ENCODE results near the gene AATF. TPM values are rescaled to one million over a fixed set of nuclear protein-coding genes. Genes with fewer than 3 reads are reported as not detected.
A peak's percentile ranks its signal among the peaks of the same experiment; 100 is the strongest.

The AATF gene
- total RNA-seq (100 to 1,000 TPM; 122 to 130 TPM), polyA plus RNA-seq (92.7 TPM)

DNA sequence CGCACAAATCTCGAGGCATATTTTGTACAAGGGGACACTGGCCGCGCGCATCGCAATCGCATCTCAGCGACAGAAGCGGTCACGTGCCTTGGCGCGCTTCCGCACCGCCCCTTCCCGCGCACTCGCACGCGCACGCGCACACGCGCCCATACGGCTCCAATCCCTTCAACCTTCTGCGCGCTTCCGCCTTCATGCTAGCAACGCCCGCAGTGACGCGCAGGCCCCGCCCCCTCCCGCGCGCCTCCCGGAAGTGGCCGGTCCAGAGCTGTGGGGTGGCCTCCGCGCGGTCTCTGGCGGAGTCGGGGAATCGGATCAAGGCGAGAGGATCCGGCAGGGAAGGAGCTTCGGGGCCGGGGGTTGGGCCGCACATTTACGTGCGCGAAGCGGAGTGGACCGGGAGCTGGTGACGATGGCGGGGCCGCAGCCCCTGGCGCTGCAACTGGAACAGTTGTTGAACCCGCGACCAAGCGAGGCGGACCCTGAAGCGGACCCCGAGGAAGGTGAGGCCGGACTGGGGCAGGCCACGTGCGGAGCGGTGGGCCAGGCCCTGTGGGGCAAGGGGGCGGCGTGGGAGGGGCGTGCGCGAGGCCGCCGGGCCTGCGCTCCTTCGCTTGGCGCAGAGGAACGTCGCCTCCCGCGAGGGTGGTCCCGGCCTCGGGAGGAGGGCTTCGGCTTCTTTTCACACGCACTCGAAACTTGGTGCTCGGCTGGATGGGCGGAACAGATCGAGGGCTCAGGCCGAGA lies at the start of gene AATF:
AATF (plus strand) TSS at position 238 of the 744 bp plus-strand sequence; CDS start at position 410, 172 bp downstream.
- peaks cover 55 to 62% (median 55%) of the 10 kb centered on the region in 3 donors for H3K4me1 Mint-ChIP-seq
- peak within 1 kb of the TSS; percentile 95 for H3K4me3 ChIP-seq (ENCODE audit: low read length)
- H3K27me3 ChIP-seq (ENCODE audit: insufficient read depth, low read length, poor library complexity, severe bottlenecking): peaks cover 33% of the 10 kb centered on the region
- peak; percentile 95 to 97 (median 96) for DNase-seq
- ChIA-PET CTCF (interaction anchor here (1.1 to 1.5 kb wide), 3 partner anchors 10 to 345 kb away, joined by 3 to 5 read pairs (median 3); no protein-coding TSS in a partner anchor), POLR2A (interaction anchor here (0.7 to 1.6 kb wide), 5 partner anchors 10 to 347 kb away, joined by 3 to 7 read pairs (median 5); partner anchors contain the start of genes LHX1 and MRM1)
- no peaks in the 10 kb centered on the region for H3K9me3 ChIP-seq (ENCODE audit: low read length)
- peak within 1 kb of the TSS; percentile 88 for H3K27ac ChIP-seq (ENCODE audit: low read depth, low read length)
- peak within 1 kb of the TSS; percentile 86 to 98 (median 94) for H3K4me3 Mint-ChIP-seq
- peaks cover 0 to 8% (median 0%) of the 10 kb centered on the region in 5 donors for H3K9me3 Mint-ChIP-seq
- peaks cover 39% of the 10 kb centered on the region for H3K4me1 ChIP-seq (ENCODE audit: insufficient read depth, low read length)
- H3K27me3 Mint-ChIP-seq: peaks cover 32 to 34% of the 10 kb centered on the region in 2 donors
- peak within 1 kb of the TSS; percentile 53 to 98 (median 96) for H3K27ac Mint-ChIP-seq
- peaks cover 13 to 51% (median 18%) of the 10 kb centered on the region in 3 donors for H3K36me3 Mint-ChIP-seq
- H3K36me3 ChIP-seq (ENCODE audit: insufficient read depth, low read length): peaks cover 22% of the 10 kb centered on the region

DNA sequence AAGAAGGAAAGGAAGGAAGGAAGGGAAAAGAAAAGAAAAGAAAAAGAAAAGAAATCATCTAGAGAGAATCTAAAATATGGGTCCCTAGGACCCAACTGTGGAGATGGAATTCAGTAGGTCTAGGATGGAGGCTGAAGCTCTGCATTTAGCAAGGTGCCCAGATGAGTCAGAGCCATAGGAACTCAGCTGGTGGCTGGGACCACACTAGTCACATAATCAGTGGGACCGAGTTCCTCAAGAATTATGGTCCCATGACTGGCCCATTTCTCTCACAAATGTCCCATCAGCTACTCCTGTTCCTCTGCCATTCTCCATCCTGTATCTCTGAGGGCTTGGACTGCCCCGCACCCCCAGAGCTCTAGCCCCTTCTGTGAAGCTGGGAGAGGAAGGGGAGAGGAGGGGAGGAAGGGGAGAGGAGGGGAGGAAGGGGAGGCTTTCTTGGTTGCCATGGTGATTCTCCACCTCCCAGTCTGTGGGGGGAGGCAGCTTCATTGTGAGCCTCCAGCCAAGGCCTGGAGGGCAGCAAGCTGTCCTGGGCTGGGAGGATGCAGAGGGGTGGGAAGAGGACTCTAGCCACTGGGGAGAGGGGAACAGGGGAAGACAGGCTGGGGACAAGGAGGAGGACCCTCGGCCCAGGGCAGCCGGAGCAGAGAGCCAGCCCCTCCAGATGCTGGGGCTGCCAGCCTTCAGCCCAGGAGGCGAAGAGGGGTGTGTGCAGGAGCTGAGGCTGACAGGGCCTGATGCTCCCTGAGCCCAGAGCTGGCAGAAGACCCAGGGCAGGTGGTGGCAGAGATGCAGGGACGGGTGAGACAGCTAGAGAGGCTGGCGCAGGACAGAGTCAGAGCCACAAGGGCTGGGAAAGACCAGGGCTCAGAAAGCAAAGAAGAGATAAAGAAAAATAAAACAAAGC lies 49.2 kb upstream of the AATF start:
- Histone ChIP-seq H3K9me3 (ENCODE audit: low read length) (no peaks in the 10 kb centered on the region), H3K36me3 (ENCODE audit: insufficient read depth, low read length) (no peaks in the 10 kb centered on the region), H3K4me1 (ENCODE audit: insufficient read depth, low read length) (no peaks in the 10 kb centered on the region), H3K27me3 (ENCODE audit: insufficient read depth, low read length, poor library complexity, severe bottlenecking) (no peaks in the 10 kb centered on the region), H3K4me3 (ENCODE audit: low read length) (no peak overlapping the region), H3K27ac (ENCODE audit: low read depth, low read length) (no peak overlapping the region)
- Mint-ChIP-seq H3K36me3 (no peaks in the 10 kb centered on the region), H3K9me3 (no peaks in the 10 kb centered on the region), H3K4me3 (no peak overlapping the region), H3K27me3 (peaks cover 14 to 47% of the 10 kb centered on the region in 2 donors), H3K27ac (peak overlapping the region in 1 of 8 donors; percentile 86), H3K4me1 (no peaks in the 10 kb centered on the region)
- no peak for DNase-seq
- CTCF ChIA-PET: no interaction called here
- POLR2A ChIA-PET: no interaction called here

GRCh38 chr17:36900160-36900512 lies 48.6 kb upstream of the AATF start:
- Histone ChIP-seq H3K9me3 (ENCODE audit: low read length) (no peaks in the 10 kb centered on the region), H3K27me3 (ENCODE audit: insufficient read depth, low read length, poor library complexity, severe bottlenecking) (no peaks in the 10 kb centered on the region), H3K27ac (ENCODE audit: low read depth, low read length) (no peak overlapping the region), H3K4me1 (ENCODE audit: insufficient read depth, low read length) (no peaks in the 10 kb centered on the region), H3K36me3 (ENCODE audit: insufficient read depth, low read length) (no peaks in the 10 kb centered on the region), H3K4me3 (ENCODE audit: low read length) (no peak overlapping the region)
- Mint-ChIP-seq H3K4me1 (no peaks in the 10 kb centered on the region), H3K27me3 (peaks cover 14 to 44% of the 10 kb centered on the region in 2 donors), H3K36me3 (no peaks in the 10 kb centered on the region), H3K27ac (no peak overlapping the region), H3K4me3 (no peak overlapping the region), H3K9me3 (no peaks in the 10 kb centered on the region)
- DNase-seq: no peak
- ChIA-PET POLR2A (no interaction called here), CTCF (no interaction called here)

DNA sequence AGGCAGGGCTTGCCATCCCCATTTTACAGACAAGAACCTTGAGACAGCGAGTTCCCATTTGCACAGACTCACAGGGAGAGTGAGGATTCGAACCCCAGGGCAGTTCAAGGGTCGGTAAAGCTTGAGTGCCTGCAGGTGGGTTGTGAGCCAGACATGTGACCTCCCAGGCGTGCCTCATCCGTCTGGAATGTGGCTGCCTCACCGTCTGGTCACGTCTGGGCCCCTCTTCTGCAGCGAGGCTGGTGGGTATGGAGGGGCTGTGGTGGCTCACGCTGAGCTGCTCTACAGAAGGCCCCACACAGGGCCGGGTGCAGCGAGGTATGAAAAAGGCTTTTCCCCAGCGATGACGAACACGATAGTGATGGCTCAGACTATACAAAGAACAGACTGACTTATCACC lies 47.2 kb upstream of the AATF start:
- H3K9me3 Mint-ChIP-seq: no peaks in the 10 kb centered on the region
- no peaks in the 10 kb centered on the region for H3K36me3 ChIP-seq (ENCODE audit: insufficient read depth, low read length)
- H3K4me1 ChIP-seq (ENCODE audit: insufficient read depth, low read length): no peaks in the 10 kb centered on the region
- H3K27me3 ChIP-seq (ENCODE audit: insufficient read depth, low read length, poor library complexity, severe bottlenecking): no peaks in the 10 kb centered on the region
- POLR2A ChIA-PET: no interaction called here
- DNase-seq: no peak
- CTCF ChIA-PET: no interaction called here
- H3K9me3 ChIP-seq (ENCODE audit: low read length): no peaks in the 10 kb centered on the region
- no peak overlapping the region for H3K27ac ChIP-seq (ENCODE audit: low read depth, low read length)
- H3K27ac Mint-ChIP-seq: no peak overlapping the region
- H3K4me3 ChIP-seq (ENCODE audit: low read length): no peak overlapping the region
- H3K4me3 Mint-ChIP-seq: no peak overlapping the region
- no peaks in the 10 kb centered on the region for H3K36me3 Mint-ChIP-seq
- peaks cover 14 to 32% of the 10 kb centered on the region in 2 donors for H3K27me3 Mint-ChIP-seq
- no peaks in the 10 kb centered on the region for H3K4me1 Mint-ChIP-seq

DNA sequence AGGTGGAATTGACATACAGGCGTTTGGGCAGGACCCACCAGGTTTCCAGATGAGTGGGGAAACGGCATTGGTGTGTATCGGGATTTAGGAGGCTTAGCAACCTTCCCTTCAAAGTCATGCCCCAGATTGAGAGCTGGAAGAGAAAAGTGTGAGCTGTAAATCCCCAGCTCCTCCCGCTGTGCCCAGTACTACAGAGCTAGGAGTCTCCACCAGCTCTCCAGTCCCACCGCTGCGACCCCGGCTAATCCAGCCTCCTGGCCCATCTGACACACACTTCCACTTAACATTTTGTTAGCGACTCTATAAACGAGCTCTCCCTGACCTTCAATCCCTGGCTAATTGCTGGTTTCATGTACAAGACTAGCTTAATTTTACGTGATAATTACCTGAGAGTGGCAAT lies 41.3 kb upstream of the AATF start:
- H3K4me1 ChIP-seq (ENCODE audit: insufficient read depth, low read length): no peaks in the 10 kb centered on the region
- H3K27ac Mint-ChIP-seq: no peak overlapping the region
- H3K4me1 Mint-ChIP-seq: no peaks in the 10 kb centered on the region
- H3K9me3 Mint-ChIP-seq: no peaks in the 10 kb centered on the region
- no peak overlapping the region for H3K27ac ChIP-seq (ENCODE audit: low read depth, low read length)
- ChIA-PET POLR2A (no interaction called here), CTCF (interaction anchor here (1.3 kb wide), 1 partner anchor 17 kb away, joined by 4 read pairs; no protein-coding TSS in a partner anchor)
- no peak overlapping the region for H3K4me3 ChIP-seq (ENCODE audit: low read length)
- H3K36me3 Mint-ChIP-seq: no peaks in the 10 kb centered on the region
- H3K27me3 ChIP-seq (ENCODE audit: insufficient read depth, low read length, poor library complexity, severe bottlenecking): peaks cover 3% of the 10 kb centered on the region
- H3K9me3 ChIP-seq (ENCODE audit: low read length): no peaks in the 10 kb centered on the region
- no peak for DNase-seq
- H3K36me3 ChIP-seq (ENCODE audit: insufficient read depth, low read length): no peaks in the 10 kb centered on the region
- no peak overlapping the region for H3K4me3 Mint-ChIP-seq
- H3K27me3 Mint-ChIP-seq: peaks cover 12 to 51% of the 10 kb centered on the region in 2 donors

GRCh38 chr17:36910513-36910912 lies 38.2 kb upstream of the AATF start:
- no peaks in the 10 kb centered on the region for H3K9me3 ChIP-seq (ENCODE audit: low read length)
- CTCF ChIA-PET: no interaction called here
- Mint-ChIP-seq H3K4me3 (no peak overlapping the region), H3K36me3 (no peaks in the 10 kb centered on the region), H3K4me1 (no peaks in the 10 kb centered on the region), H3K9me3 (no peaks in the 10 kb centered on the region), H3K27ac (no peak overlapping the region), H3K27me3 (peaks cover 16 to 52% of the 10 kb centered on the region in 2 donors)
- H3K27ac ChIP-seq (ENCODE audit: low read depth, low read length): no peak overlapping the region
- POLR2A ChIA-PET: no interaction called here
- no peak for DNase-seq
- H3K4me1 ChIP-seq (ENCODE audit: insufficient read depth, low read length): no peaks in the 10 kb centered on the region
- no peak overlapping the region for H3K4me3 ChIP-seq (ENCODE audit: low read length)
- H3K27me3 ChIP-seq (ENCODE audit: insufficient read depth, low read length, poor library complexity, severe bottlenecking): peaks cover 5% of the 10 kb centered on the region
- H3K36me3 ChIP-seq (ENCODE audit: insufficient read depth, low read length): no peaks in the 10 kb centered on the region

GRCh38 chr17:36911001-36911400 lies 37.8 kb upstream of the AATF start:
- Mint-ChIP-seq H3K36me3 (no peaks in the 10 kb centered on the region), H3K4me1 (no peaks in the 10 kb centered on the region), H3K27me3 (peaks cover 16 to 54% of the 10 kb centered on the region in 2 donors), H3K4me3 (no peak overlapping the region), H3K9me3 (no peaks in the 10 kb centered on the region), H3K27ac (no peak overlapping the region)
- ChIA-PET CTCF (no interaction called here), POLR2A (no interaction called here)
- Histone ChIP-seq H3K36me3 (ENCODE audit: insufficient read depth, low read length) (no peaks in the 10 kb centered on the region), H3K27ac (ENCODE audit: low read depth, low read length) (no peak overlapping the region), H3K9me3 (ENCODE audit: low read length) (no peaks in the 10 kb centered on the region), H3K27me3 (ENCODE audit: insufficient read depth, low read length, poor library complexity, severe bottlenecking) (peaks cover 5% of the 10 kb centered on the region), H3K4me1 (ENCODE audit: insufficient read depth, low read length) (no peaks in the 10 kb centered on the region), H3K4me3 (ENCODE audit: low read length) (no peak overlapping the region)
- no peak for DNase-seq

- H3K27ac Mint-ChIP-seq: no peak overlapping the region
- H3K4me1 ChIP-seq (ENCODE audit: insufficient read depth, low read length): no peaks in the 10 kb centered on the region
- DNase-seq: no peak
- H3K27ac ChIP-seq (ENCODE audit: low read depth, low read length): no peak overlapping the region
- H3K27me3 ChIP-seq (ENCODE audit: insufficient read depth, low read length, poor library complexity, severe bottlenecking): peaks cover 8% of the 10 kb centered on the region
- H3K9me3 ChIP-seq (ENCODE audit: low read length): no peaks in the 10 kb centered on the region
- no peaks in the 10 kb centered on the region for H3K4me1 Mint-ChIP-seq
- ChIA-PET POLR2A (no interaction called here), CTCF (no interaction called here)
- no peak overlapping the region for H3K4me3 ChIP-seq (ENCODE audit: low read length)
- no peaks in the 10 kb centered on the region for H3K9me3 Mint-ChIP-seq
- no peaks in the 10 kb centered on the region for H3K36me3 Mint-ChIP-seq
- H3K36me3 ChIP-seq (ENCODE audit: insufficient read depth, low read length): no peaks in the 10 kb centered on the region
- H3K27me3 Mint-ChIP-seq: peaks cover 15 to 38% of the 10 kb centered on the region in 2 donors
- no peak overlapping the region for H3K4me3 Mint-ChIP-seq
Measured at GRCh38 chr17:36913132-36913531, 35.6 kb upstream of the AATF start.
